ENCODE data around the gene SLC7A11.

DNA sequence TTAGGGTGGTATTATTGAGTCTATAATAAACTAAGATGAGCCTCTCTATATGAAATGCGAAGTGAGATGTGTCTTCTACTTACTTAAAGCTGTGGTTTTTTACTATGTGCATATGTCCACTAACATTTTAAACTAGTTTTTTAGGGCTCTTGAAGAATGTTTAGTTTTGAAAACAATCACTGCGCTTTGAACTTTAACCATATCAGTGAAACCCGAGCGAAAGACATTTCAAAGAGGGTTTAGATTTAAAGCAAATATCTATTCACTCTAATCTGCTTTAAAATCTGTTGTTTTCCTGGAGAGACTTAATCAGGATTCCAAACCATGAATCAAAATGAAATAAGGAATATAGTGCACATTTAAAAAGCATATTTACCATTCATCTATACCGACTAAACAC lies 24.8 kb upstream of the SLC7A11 start:
- TF ChIP-seq POLR2A (IDR thresholded peaks at IDR 0.05), result no peak
- TF ChIP-seq, protein P1, sequence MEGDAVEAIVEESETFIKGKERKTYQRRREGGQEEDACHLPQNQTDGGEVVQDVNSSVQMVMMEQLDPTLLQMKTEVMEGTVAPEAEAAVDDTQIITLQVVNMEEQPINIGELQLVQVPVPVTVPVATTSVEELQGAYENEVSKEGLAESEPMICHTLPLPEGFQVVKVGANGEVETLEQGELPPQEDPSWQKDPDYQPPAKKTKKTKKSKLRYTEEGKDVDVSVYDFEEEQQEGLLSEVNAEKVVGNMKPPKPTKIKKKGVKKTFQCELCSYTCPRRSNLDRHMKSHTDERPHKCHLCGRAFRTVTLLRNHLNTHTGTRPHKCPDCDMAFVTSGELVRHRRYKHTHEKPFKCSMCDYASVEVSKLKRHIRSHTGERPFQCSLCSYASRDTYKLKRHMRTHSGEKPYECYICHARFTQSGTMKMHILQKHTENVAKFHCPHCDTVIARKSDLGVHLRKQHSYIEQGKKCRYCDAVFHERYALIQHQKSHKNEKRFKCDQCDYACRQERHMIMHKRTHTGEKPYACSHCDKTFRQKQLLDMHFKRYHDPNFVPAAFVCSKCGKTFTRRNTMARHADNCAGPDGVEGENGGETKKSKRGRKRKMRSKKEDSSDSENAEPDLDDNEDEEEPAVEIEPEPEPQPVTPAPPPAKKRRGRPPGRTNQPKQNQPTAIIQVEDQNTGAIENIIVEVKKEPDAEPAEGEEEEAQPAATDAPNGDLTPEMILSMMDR (IDR thresholded peaks at IDR 0.05), result no peak

Measured in adrenal gland (tissue), 5 donors.